HepG2 (cell line): ENCODE data around the gene ESR1. TPM values are rescaled to one million over a fixed set of nuclear protein-coding genes. Genes with fewer than 3 reads are reported as not detected.

Experiments
- ATAC-seq: fragments of 200-7000 bp; cut with Tn5 transposase; 3 replicates; pipeline ENCODE4 v1.9.1; 2020; ENCODE audit warnings: mild to moderate bottlenecking, moderate library complexity
- BruUV-seq: library from RNA; stranded (reverse); fragments of 400-500 nt; replicated peaks from 2 replicates; lab custom pipeline; 2021; lab: Mats Ljungman, UMichigan
- CTCF ChIA-PET: fragments of 300-600 bp; formaldehyde crosslinking; extraction: SDS; loops from one replicate; lab custom pipeline; 2021; ENCODE audit warnings: low total read pairs, inconsistent platforms, low intra/inter-chr PET ratio; lab: Yijun Ruan, JAX
- POLR2A ChIA-PET: fragments of 350-600 bp; sonication (Branson Sonifier 250); formaldehyde crosslinking; loops from one replicate; lab custom pipeline; 2020; ENCODE audit warnings: antibody characterized with exemption, inconsistent platforms; lab: Yijun Ruan, JAX
- DNase-seq: peaks from one replicate; pipeline ENCODE4 v3.0.0-alpha.2; 2015; ENCODE audit warnings: low spot score
- FAIRE-seq: peaks from 3 replicates; lab custom pipeline; 2011; peaks lifted over from hg19 to GRCh38; lab: Jason Lieb, UNC
- H2AFZ ChIP-seq: one replicate; pipeline ENCODE4 v1.6.1; 2011; ENCODE audit warnings: low read length, inconsistent platforms
- H3K27ac ChIP-seq: fragments of 300-600 bp; 3 replicates; pipeline ENCODE4 v1.8.0; 2011; ENCODE audit warnings: mixed run types, mild to moderate bottlenecking, mixed read lengths, low read length, inconsistent platforms; ENCODE audit not compliant: insufficient read depth; ENCODE audit errors: extremely low read length
- H3K27me3 ChIP-seq, 2 experiments: fragments of 200-600 bp in 1 of 2; 2 replicates in 1 of 2; 3 replicates in 1 of 2; pipeline versions ENCODE4 v1.6.0 to v1.8.0; 2011; ENCODE audit warnings: low read length in 2 of 2, mild to moderate bottlenecking in 2 of 2, moderate library complexity in 2 of 2, inconsistent platforms in 1 of 2; ENCODE audit not compliant: insufficient read depth in 2 of 2, control insufficient read depth in 1 of 2
- H3K36me3 ChIP-seq, 2 experiments: fragments of 200-600 bp in 1 of 2; replicated peaks in 1 of 2; 2 replicates in 1 of 2; 3 replicates in 1 of 2; pipeline versions ENCODE4 v1.5.1 to v1.8.0; 2011; ENCODE audit warnings: low read length in 2 of 2, inconsistent platforms in 1 of 2; ENCODE audit not compliant: insufficient read depth in 2 of 2, control insufficient read depth in 1 of 2
- H3K4me1 ChIP-seq: 2 replicates; pipeline ENCODE4 v1.5.1; 2012; ENCODE audit warnings: low read length, inconsistent platforms; ENCODE audit not compliant: insufficient read depth
- H3K4me2 ChIP-seq: 2 replicates; pipeline ENCODE4 v1.6.0; 2011; ENCODE audit warnings: low read depth, low read length, inconsistent platforms
- H3K4me3 ChIP-seq, 3 experiments: fragments of 200-600 bp in 1 of 3; sonication (generic), shearing (Covaris generic) in 1 of 3; replicated peaks in 1 of 3; 2 replicates each; pipeline ENCODE4 v1.5.1; 2011 to 2016; ENCODE audit warnings: low read length in 3 of 3, inconsistent platforms in 2 of 3, low read depth in 2 of 3, mild to moderate bottlenecking in 2 of 3, control low read depth in 1 of 3, mixed read lengths in 1 of 3; ENCODE audit not compliant: insufficient read depth in 1 of 3
- H3K79me2 ChIP-seq: one replicate; pipeline ENCODE4 v1.6.1; 2011; ENCODE audit warnings: low read length, inconsistent platforms; ENCODE audit not compliant: insufficient read depth
- H3K9ac ChIP-seq: 2 replicates; pipeline ENCODE4 v1.6.0; 2011; ENCODE audit warnings: mild to moderate bottlenecking, low read depth, low read length, inconsistent platforms; ENCODE audit not compliant: insufficient read depth
- H3K9me3 ChIP-seq: 2 replicates; pipeline ENCODE4 v1.5.1; 2012; ENCODE audit warnings: mild to moderate bottlenecking, low read length
- H4K20me1 ChIP-seq: 2 replicates; pipeline ENCODE4 v1.6.0; 2011; ENCODE audit warnings: inconsistent platforms, mild to moderate bottlenecking, low read length, moderate library complexity; ENCODE audit not compliant: insufficient read depth
- JARID2 ChIP-seq: sonication (generic); formaldehyde crosslinking; IDR thresholded peaks from 2 replicates; pipeline ENCODE4 v1.8.1; 2023; ENCODE audit warnings: missing genetic modification reagents, inconsistent platforms; ENCODE audit not compliant: insufficient replicate concordance
- NFKBIZ ChIP-seq: IDR thresholded peaks from 2 replicates; pipeline ENCODE4 v1.6.1; 2018; ENCODE audit warnings: missing genetic modification reagents, missing compliant biosample characterization
- PLRG1 ChIP-seq: fragments of 450-650 bp; conservative IDR thresholded peaks from 2 replicates; pipeline ENCODE4 v1.6.1; 2016
- ZMYM2 ChIP-seq: sonication (generic); formaldehyde crosslinking; IDR thresholded peaks from 2 replicates; pipeline ENCODE4 v1.8.0; 2022; ENCODE audit warnings: mild to moderate bottlenecking, missing genetic modification reagents
- ZNF251 ChIP-seq: sonication (generic); formaldehyde crosslinking; IDR thresholded peaks from 2 replicates; pipeline ENCODE4 v1.9.0; 2021; ENCODE audit warnings: mild to moderate bottlenecking, missing genetic modification reagents
- ZNF326 ChIP-seq: sonication (generic); formaldehyde crosslinking; IDR thresholded peaks from 2 replicates; pipeline ENCODE4 v1.4.0; 2020; ENCODE audit warnings: missing genetic modification reagents, borderline replicate concordance
- ZNF792 ChIP-seq: IDR thresholded peaks from 2 replicates; pipeline ENCODE4 v1.6.1; 2016
- WGBS: methylation state at CpG from one replicate; pipeline ENCODE4 v1.1.6; 2017; ENCODE audit warnings: low lambda C conversion rate; 5-methylcytosine and 5-hydroxymethylcytosine counted together
- in situ Hi-C: cut with HindIII; loops from 2 replicates; pipeline ENCODE4 v1.10.0; 2017; ENCODE audit warnings: low pct_unique_long_range_greater_than_20kb; ENCODE audit not compliant: extremely low pct_ligation_motif_present
- intact Hi-C: fragments of 100-400 bp; cut with micrococcal nuclease; formaldehyde crosslinking; loops from one replicate; pipeline ENCODE4 v1.10.0; 2022; ENCODE audit not compliant: unreplicated experiment
- polyA plus RNA-seq, 8 experiments: library from polyadenylated mRNA; depleted of rRNA in 3 of 8; stranded (reverse) in 7 of 8; unstranded in 1 of 8; fragments of >200 nt; fragmentation: Illumina TruSeq in 4 of 8; extraction: Trizol in 4 of 8; gene quantifications; 2 replicates each; pipeline versions ENCODE4 v1.2.1 to v1.2.3, GENCODE V29; 2011 to 2016; ENCODE audit warnings: low read depth in 4 of 8, missing spikeins in 1 of 8, mixed read lengths in 1 of 8; ENCODE audit not compliant: insufficient read depth in 1 of 8
- total RNA-seq, 5 experiments: library from RNA; depleted of rRNA; stranded (reverse); fragments of >200 nt; fragmentation: Illumina TruSeq; extraction: Trizol; gene quantifications; 2 replicates each; pipeline ENCODE4 v1.2.3, GENCODE V29; 2016; ENCODE audit warnings: low read depth in 1 of 5
- TF ChIP-seq, protein P1 (sequence below): sonication (generic); formaldehyde crosslinking; IDR thresholded peaks from 2 replicates; pipeline ENCODE4 v1.5.0; 2020; ENCODE audit warnings: mild to moderate bottlenecking, missing genetic modification reagents

ESR1 gene
- total and polyA plus RNA-seq, 2 of the 13 experiments (the other 11 are each of a cell fraction or from before 2014, with no cell fraction given) = not detected

GRCh38 chr6:152004036-152004566, 196.6 kb downstream of the ESR1 start:
- no peaks in the 10 kb centered on the region for H3K9me3 ChIP-seq
- H3K9ac ChIP-seq = no peak overlapping the region
- H3K27ac ChIP-seq = no peak overlapping the region
- FAIRE-seq (no peak), ATAC-seq (no peak), DNase-seq (no peak)
- ChIA-PET CTCF (no interaction called here), POLR2A (no interaction called here)
- in situ Hi-C loops (no loop called here), intact Hi-C loops (no loop called here)
- H3K4me1 ChIP-seq = peaks cover 10% of the 10 kb centered on the region
- no peak overlapping the region for H3K4me2 ChIP-seq
- H3K4me3 ChIP-seq = no peak overlapping the region
- H3K27me3 ChIP-seq = no peaks in the 10 kb centered on the region
- H4K20me1 ChIP-seq = no peaks in the 10 kb centered on the region
- TF ChIP-seq, protein P1, sequence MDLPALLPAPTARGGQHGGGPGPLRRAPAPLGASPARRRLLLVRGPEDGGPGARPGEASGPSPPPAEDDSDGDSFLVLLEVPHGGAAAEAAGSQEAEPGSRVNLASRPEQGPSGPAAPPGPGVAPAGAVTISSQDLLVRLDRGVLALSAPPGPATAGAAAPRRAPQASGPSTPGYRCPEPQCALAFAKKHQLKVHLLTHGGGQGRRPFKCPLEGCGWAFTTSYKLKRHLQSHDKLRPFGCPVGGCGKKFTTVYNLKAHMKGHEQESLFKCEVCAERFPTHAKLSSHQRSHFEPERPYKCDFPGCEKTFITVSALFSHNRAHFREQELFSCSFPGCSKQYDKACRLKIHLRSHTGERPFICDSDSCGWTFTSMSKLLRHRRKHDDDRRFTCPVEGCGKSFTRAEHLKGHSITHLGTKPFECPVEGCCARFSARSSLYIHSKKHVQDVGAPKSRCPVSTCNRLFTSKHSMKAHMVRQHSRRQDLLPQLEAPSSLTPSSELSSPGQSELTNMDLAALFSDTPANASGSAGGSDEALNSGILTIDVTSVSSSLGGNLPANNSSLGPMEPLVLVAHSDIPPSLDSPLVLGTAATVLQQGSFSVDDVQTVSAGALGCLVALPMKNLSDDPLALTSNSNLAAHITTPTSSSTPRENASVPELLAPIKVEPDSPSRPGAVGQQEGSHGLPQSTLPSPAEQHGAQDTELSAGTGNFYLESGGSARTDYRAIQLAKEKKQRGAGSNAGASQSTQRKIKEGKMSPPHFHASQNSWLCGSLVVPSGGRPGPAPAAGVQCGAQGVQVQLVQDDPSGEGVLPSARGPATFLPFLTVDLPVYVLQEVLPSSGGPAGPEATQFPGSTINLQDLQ = no peak
- TF ChIP-seq ZNF251 (CRISPR knock-in tag) (no peak), ZNF326 (CRISPR knock-in tag) (no peak), ZNF792 (CRISPR knock-in tag) (no peak), NFKBIZ (no peak), PLRG1 (no peak), JARID2 (CRISPR knock-in tag) (no peak), ZMYM2 (CRISPR knock-in tag) (no peak)
- WGBS = 4% methylated on average over 1 of the region's 1 CpG
- no TSS peak for BruUV-seq
- no peaks in the 10 kb centered on the region for H3K36me3 ChIP-seq
- no peaks in the 10 kb centered on the region for H3K79me2 ChIP-seq
- H2AFZ ChIP-seq = no peak overlapping the region
